Thyroid gland (tissue), 4 donors: ENCODE results near the gene SGSM2.

Experiments used
- CTCF ChIP-seq, 6 experiments: fragments of 200-600 bp in 3 of 6; fragments of 450-650 bp in 3 of 6; sonication (generic) in 3 of 6; IDR thresholded peaks; one replicate each; pipeline ENCODE4 v1.5.1; 2016 to 2019; ENCODE audit warnings: antibody characterized with exemption in 6 of 6, mild to moderate bottlenecking in 2 of 6, inconsistent platforms in 1 of 6, moderate library complexity in 1 of 6
- POLR2A ChIP-seq, 2 donors: fragments of 450-650 bp; IDR thresholded peaks; one replicate each; pipeline ENCODE4 v1.6.1; 2017; ENCODE audit warnings: antibody characterized with exemption in 2 of 2, mild to moderate bottlenecking in 2 of 2, moderate library complexity in 1 of 2

- TF ChIP-seq CTCF (IDR thresholded peaks at IDR 0.05) (no peak), POLR2A (IDR thresholded peaks at IDR 0.05) (no peak)
Observed at GRCh38 chr17:2375406-2375805, 38.1 kb downstream of the SGSM2 start.
